DMS53 (cell line): Measurements from ENCODE around the gene PNPT1.

Source experiments
- DNase-seq: peaks from one replicate; lab custom pipeline; 2025; lab: John Stamatoyannopoulos, UW

Gene PNPT1

DNA sequence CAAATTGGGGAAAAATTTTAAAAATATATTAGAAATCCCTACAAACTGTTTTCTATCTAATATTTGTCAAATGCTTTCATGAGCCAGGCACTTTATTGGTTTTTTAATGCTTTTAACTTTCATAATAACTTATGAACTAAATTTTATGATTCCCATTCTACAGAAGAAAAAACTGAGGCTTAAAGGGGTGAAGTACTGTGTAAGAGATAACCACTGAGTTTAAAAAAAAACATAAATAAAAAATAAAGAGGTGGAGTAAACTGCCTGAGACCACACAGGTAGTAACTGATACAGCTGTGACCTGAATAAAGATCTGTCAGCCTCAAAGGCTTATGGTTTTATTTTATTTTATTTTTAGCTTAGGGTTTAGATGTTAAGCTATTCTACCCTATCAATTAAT is 24.7 kb downstream of the PNPT1 start:
- no peak for DNase-seq

DNA sequence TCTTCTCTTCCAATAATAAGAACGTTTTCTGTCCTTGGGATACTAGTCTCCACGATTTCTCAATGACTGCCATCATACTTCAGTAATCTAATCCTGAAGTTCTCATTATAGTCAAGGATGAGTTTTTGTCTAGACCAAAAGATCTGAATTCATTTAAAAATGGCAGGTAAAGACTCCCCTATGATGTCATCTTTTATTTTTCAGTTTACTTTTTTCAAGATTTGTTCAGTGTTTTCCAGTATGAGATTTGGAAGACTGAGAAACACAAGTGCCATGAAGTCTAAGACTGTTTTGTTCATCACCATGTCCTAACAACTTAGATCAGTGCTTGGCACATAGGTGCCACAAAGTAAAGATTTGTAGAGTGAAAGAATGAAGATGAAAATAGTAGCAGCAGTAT is 40.4 kb downstream of the PNPT1 start:
- DNase-seq = no peak

DNA sequence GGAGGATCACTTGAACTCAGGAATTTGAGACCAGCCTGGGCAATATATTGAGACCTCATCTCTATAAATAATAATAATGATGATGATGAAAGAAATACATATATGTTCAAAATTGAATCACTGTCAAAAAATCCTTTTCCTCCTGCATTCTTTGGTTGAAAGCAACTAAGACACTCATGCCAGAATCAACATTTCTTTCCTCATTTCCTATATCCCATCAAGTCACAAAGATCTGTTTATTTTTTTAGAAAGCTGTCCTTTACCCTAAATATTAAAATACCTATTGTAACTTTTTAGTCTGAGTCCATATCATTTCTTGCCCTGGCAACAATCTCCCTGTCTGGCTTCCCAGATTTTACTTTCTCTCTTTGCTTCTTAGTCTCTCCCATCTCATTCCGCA is 44.4 kb downstream of the PNPT1 start:
- no peak for DNase-seq

DNA sequence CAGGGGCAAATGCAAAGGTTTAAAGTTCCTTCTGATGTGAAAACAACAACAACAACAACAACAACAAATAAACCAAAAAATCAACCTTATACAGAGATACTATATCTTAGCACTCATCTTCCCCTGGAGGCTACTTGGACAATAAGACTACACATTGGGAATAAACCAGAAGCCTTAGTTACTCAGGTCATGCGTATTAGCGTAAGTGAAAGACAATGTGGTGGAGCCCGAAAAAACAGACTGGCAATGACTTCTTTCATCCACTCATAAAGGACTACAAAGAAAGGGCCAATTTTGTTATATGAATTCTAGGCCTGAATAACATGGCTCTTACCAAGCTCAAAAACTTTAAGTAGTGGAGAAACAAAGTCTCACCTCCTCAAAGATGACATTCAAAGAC is 56.8 kb downstream of the PNPT1 start:
- no peak for DNase-seq

DNA sequence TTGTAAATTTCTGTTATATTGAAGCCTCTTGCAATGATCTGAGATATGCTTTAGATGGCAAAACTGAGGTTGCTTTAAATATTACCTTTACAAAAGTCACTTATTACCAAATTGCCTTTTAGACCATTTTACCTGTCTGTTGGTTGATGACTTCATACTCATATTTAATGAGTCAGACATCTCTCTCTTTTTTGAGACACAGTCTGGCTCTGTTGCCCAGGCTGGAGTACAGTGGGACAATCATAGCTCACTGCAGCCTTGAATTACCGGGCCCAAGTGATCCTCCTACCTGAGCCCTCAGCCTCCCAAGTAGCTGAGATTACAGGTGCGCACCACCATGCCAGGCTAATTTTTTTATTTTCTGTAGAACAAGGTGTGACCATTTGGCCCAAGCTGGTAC is 64.7 kb downstream of the PNPT1 start:
- DNase-seq = no peak

DNA sequence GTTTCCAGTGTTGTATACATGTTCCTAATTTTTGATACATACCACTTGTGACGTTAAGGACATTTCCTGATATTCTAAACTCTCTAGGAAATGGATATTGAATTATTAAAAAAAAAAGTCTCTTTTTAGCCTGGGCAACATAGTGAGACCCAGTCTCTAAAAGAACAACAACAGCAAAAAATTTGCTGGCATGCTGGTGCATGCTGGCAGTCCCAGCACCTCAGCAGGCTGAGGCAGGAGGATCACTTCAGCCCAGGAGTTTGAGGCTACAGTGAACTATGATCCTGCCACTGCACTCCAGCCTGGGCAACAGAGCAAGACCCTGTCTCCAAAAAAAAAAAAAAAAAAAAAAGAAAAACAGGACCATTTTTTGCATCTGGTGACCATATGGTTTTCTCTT is 65.7 kb downstream of the PNPT1 start:
- no peak for DNase-seq

DNA sequence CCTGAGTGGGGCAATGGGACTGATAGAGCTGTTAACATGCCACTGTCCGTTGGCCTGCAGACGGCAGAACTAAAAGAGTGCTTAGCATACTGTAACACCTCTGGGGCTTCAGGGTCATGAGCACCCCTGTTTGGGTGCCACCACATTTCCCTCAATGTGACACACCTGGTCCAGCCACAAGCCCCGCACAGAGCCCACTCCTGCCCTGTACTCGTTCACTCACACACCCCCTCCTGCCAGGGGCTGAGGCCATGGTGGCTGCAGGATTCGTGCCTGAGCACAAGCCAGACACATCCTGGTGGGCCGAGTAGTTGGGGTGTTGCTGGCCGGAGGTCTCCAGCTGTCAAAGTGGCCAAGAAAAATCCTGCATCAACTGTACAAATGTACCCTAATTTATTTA is 71.8 kb downstream of the PNPT1 start:
- DNase-seq = no peak

DNA sequence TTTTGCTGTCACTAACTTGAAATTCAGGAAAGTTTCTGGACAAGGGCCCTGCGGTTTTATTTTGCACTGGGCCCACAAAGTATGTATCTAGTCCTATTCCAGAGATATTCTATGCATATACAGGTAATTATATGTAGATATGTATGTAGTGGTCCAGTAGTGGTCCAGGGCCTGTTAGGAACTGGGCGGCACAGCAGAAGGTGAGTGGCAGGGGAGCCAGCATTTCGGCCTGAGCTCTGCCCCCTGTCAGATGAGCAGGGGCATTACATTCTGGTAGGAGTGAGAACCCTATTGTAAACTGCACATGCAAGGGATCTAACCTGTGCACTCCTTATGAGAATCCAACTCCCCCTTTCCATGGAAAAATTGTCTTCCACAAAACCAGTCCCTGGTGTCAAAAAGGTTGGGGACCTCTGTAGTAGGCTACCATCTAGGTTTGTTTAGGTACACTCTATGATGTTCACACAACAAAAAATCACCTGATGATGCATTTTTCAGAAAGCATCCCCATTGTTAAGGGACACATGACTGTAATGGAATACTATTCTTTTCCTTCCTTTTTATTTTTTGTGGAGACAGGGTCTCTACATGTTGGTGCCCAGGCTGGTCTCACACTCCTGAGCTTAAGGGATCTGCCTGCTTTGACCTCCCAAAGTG is 73.4 kb downstream of the PNPT1 start:
- DNase-seq = peak; percentile 43

DNA sequence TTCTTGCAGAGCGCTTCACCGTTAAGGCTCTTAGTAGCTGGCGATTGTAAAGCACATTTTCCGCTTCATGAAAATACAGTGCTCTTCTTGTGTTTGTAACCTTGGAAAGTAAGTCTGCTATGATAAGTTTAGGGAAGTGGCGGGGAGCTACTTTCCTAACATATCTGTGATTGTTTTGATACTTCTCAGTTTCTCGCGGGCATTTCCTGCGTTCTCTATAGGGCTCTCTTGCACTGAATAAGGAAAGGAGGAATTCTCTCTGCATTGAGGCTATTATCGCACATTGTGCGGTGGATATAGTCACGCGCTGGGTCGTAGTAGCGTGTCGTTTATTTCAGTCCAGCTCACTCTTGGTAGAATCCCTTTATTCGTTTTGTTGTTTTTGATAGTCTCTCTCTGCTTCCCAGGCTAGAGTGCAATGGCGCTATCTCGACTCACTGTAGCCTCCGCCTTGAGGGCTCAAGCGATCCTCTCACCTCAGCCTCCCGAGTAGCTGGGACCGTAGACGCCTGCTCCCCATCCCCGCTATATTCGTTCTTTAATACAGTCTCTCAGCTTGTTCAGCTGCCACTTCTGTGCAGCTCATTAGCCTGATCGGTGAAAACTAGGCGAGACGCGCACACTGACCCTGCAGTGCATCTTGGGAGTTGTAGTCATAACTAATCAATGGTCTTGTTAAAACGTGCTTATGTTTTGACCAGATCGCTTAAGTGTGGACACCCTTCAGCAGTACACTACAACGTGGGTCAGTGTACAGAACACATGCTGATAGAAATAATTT is 75.2 kb downstream of the PNPT1 start:
- DNase-seq = peak; percentile 75

DNA sequence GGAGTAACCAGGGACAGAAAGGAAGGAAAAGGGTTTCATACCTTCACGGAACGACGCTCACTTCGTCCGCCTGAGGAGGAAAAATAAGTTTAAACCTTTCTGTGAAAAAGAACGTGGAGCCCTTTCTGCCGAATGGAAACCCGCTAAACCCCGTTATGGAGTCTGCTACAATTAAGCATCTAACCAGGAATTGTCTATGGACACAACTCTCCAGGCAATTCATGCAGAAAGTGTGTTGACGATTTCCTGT is 75.7 kb downstream of the PNPT1 start:
- DNase-seq = peak; percentile 67

DNA sequence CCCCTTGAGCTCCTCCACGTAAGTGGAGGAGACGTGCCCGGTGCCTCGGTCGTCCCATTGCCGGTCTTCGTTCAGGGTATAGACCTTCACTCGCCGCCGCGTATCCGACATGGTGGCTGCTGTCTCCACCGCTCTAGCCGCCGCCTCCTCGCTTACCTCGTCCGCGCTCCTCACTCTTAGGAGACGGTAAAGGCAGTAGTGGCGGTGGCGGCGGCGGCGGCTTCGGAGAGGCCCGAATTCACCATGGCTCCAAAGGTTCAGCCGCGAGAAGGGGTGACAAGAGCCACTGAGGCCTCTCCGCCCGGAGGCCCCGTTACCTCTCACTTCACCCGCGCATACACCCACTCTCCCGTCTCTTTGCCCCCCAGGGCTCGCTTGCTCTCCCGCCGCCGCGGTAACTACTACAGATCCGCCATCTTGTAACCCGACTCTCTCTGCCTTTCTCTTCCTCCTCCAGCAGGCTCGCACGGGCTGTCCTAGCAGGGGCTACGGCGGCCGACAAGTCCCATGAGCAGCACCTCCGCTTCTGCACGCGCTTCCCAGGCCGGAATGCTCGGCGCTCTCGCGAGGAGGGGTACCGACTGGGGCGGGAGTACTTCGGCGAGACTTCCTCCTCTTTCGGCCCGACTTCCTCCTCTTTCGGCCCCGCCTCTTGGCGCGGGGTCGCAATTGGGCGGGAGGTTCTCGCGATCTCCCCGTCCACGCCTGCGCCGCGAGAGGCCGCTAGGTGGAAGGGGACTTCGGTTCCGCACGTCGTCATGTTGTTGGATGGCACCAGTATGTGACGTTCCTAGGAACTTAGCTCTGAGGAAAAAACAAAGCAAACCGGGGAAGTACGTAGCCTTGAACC is 76.2 kb downstream of the PNPT1 start, which contains the start of gene PPP4R3B:
PPP4R3B (minus strand) TSS at position 448 of the 850 bp plus-strand sequence; CDS start at position 111, 337 bp downstream.
- peak; percentile 100 for DNase-seq

DNA sequence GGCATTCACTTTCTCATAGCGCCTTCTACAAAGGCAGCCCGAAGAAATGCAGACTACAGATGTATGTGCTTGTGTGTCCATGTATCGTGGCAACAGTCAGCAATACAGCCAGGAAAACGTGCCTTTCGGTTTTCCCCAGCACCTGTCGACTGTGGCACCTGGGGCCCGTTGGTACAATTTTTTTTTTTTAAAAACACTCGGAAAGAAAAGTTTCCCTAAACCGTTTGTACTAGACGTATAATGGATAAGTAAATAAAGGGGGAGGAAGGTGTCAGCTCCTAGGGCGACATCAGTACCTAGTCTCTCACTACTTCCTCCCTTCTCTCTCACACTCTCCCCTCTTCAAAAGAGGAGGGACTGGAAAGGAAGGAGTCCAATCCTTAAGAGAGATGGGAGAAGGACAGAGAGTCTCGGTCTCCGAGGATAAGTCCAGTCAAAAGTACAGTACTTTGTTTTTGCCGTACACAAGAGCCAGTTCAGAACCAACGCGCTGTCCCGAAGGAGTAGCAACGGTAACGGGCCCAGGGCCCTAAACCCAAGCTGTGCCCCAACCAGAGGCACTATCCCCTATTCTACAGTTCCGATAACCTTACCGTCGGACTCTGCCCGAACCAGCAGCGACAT is 77.0 kb downstream of the PNPT1 start:
- DNase-seq = peak; percentile 92

DNA sequence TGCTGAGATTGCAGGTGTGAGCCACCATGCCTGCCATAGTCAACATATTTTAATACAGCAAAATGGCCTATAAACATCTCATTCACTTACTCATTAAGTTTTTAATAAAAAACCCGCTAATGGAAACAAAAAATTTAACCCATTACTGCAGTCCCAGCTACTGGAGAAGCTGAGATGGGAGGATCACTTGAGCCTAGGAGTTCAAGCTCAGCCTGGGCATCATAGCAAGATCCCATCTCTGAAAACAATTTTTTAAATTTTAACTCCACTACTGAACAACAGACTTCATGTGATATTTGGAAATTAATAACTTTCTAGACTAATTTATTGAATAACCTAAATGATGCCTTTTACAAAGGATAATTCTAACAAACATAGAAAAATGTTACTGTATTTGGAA is 81.6 kb downstream of the PNPT1 start:
- no peak for DNase-seq

DNA sequence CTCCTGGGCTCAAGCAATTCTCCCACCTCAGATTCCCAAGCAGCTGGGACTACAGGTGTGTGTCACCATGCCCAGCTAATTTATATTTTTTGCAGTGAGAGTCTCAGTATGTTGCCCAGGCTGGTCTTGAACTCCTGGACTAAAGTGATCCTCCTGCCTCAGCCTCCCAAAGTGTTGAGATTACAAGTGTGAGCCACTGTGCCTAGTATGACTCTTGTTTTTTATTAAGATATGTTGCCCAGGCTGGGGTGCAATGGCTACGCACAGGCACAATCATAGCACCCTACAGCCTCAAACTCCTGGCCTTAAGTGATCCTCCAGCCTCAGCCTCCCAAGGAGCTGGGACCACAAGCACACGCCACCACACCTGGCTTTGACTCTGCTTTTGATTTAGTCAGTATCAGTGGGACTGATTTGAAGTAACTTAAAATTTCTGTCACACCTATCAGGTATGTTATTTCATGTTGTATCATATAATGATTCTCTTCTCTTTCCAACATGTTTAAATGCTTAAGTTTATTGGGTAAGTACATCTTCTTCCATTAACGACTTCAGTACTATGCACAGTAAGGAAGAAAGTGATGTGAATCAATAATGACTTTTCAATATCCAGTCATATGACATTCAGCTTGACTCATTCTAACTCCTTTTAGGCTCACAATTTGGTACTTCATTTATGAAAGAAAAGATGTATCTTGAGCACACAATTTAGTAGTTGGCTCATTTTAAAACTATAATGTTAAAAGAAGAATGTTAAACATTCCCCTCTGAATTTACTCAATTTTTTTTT is 82.5 kb downstream of the PNPT1 start:
- no peak for DNase-seq

DNA sequence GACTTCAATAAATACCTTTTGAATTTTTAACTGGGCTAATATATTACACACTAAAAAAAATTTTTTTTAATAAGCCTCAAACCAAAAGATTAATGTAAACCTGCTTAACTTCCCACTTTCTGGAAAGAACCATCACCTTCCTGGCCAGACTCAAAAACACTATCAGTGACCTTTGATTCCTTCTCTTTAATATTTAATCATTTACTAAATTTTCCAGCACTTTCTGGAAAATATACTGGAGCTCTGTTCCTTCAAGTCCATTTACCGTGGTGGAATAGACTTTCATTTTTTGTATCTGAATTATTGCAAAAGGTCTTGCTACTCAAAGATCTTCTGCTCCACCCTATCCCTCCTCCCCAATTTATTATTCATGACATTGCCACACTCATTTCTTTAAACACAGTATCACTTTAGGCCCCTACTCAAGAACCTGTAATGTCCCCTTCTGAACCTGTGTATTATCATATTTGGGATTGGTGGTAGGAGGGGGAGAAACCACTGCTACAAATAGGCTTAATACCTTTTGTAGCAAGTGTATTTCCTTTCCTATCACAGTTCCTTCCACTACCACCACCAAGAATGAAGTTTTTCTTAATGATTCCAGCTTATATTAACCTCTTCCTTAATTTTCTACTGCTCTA is 83.6 kb downstream of the PNPT1 start:
- no peak for DNase-seq

DNA sequence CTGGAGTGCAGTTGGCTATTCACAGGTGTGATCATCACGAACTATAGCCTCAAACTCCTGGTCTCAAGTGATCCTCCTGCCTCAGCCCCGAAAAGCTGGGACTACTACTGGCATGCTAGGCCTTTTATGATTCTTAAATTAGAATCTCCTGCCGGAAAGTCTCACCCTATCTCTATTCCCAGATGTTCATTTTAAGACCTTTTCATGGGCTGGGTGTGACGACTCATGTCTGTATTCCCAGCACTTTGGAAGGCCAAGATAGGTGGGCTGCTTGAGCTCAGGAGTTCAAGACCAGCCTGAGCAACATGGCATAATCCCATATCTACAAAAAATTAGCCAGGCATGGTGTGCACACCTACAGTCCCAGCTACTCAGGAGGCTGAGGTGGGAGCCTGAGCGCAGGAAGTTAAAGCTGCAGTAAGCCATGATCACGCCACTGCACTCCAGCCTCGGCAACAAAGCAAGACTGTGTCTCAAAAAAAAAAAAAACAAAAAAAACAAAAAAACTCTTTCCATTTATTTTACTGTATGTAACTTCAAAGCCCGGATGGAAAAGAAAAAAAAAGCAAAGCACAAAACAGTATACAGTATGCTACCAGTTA is 84.3 kb downstream of the PNPT1 start:
- DNase-seq = no peak

DNA sequence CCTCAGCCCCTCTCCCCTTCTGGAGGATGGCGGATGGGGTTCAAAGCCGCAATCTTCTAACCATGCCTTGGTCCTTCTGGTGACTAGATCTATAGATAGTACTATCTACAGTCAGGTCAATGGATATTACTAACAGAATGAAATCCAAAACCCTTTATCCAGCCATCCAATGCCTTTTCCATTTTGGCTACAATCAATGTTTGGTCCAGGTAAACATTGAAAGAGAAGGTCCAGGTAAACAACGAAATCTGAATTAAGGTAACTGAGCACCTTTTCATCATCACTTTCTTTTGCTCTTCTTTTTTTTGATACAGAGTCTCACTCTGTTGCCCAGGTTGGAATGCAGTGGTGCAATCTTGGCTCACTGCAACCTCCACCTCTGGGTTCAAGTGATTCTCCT is 85.9 kb downstream of the PNPT1 start:
- no peak for DNase-seq

DNA sequence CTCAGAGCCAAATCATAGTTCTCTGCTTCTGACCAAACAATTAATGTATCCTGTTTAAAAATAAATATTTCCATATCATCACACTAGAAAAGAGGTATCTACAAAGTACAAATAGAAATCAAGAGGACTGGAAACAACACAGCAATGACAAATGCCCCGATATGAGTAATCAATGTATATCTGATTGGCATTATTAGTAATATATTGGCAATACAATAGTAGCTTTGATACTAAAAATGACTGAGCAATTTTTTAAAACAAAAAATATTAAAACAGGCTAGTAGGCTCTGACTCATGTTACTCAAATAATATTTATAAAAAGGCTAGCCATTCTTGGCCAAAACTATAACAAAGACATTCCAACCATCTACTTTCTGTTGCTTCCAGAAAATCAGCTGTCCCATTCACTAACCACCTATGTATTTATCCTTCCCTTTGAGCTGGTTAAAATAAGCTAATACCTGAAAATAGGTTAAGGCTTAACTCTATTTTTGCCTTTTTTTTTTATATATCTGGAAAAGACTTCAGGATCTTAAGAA is 89.5 kb downstream of the PNPT1 start:
- DNase-seq = no peak

DNA sequence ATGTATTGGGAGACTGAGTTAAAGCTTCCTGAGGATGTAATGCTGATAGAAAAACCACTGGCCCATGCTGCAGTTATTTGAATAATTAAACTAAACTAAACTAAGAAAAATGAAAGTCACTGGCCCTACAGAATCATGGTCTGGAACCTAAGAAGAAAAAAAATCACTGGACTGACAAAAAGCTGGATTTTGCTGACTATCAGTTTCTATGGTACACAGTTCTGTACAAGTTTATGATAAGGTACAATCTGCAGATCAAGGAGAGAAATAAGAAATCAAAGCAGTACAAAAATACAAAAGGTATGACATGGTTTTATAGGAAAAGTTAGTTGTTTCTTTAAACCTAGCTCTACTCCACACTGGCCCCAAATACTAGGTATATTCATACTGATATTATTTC is 91.8 kb downstream of the PNPT1 start:
- DNase-seq = no peak

DNA sequence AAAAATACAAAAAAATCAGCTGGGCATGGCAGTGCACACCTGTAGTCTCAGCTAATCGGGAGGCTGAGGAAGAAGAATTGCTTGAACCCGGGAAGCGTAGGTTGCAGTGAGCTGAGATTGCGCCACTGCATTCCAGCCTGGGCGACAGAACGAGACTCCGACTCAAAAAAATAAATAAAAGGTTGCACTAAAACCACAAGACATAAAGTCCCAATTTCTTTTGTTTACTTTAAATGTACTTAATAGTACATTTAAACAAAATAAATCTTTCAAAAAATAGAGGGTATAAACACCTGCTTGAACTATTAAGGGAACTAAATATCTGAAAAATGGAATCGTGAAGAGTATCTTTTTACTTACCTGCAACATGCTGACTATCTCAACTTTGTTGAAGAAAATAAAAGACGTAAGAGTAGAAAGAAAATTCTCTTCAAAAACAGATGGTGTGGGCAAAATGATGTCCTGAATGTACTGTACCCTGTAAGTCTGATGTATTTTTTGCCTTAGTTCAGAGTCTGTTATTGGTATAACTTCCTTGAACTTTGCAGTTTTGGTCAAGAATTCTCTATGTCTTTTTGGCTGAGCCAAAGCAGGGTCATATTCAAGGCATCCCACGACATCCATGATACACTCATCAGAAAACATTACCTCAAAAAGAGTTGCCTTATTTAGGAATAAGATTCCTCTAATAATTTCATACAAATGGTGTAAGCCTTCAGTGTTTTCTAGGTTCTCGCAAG is 95.4 kb downstream of the PNPT1 start:
- no peak for DNase-seq
